Raji (cell line): Measurements from ENCODE around the gene UBE2E3.

ENCODE experiments used
- POLR2A ChIP-seq: IDR thresholded peaks from 2 replicates; pipeline ENCODE4 v1.6.1; 2011; ENCODE audit warnings: low read depth, low read length, control low read depth; ENCODE audit not compliant: insufficient read depth

The UBE2E3 gene

GRCh38 chr2:181046833-181047232, 66.4 kb downstream of the UBE2E3 start:
- no peak for TF ChIP-seq POLR2A

GRCh38 chr2:181047829-181048228, 67.4 kb downstream of the UBE2E3 start:
- no peak for TF ChIP-seq POLR2A

- TF ChIP-seq POLR2A: no peak
Observed at GRCh38 chr2:181051861-181052522, 71.6 kb downstream of the UBE2E3 start.

GRCh38 chr2:181052523-181052891, 72.1 kb downstream of the UBE2E3 start:
- TF ChIP-seq POLR2A: no peak

- no peak for TF ChIP-seq POLR2A
Observed at GRCh38 chr2:181054256-181054655, 73.9 kb downstream of the UBE2E3 start.

GRCh38 chr2:181054843-181055242, 74.4 kb downstream of the UBE2E3 start:
- TF ChIP-seq POLR2A: no peak

GRCh38 chr2:181058378-181059269, 78.2 kb downstream of the UBE2E3 start:
- no peak for TF ChIP-seq POLR2A

- no peak for TF ChIP-seq POLR2A
Observed at GRCh38 chr2:181063696-181064095, 83.3 kb downstream of the UBE2E3 start.

- no peak for TF ChIP-seq POLR2A
Observed at GRCh38 chr2:181065458-181065857, 85.1 kb downstream of the UBE2E3 start.

- no peak for TF ChIP-seq POLR2A
Observed at GRCh38 chr2:181066333-181066732, 85.9 kb downstream of the UBE2E3 start.

- TF ChIP-seq POLR2A: no peak
Observed at GRCh38 chr2:181070119-181070835, 89.9 kb downstream of the UBE2E3 start.

GRCh38 chr2:181070836-181071200, 90.4 kb downstream of the UBE2E3 start:
- no peak for TF ChIP-seq POLR2A

GRCh38 chr2:181072486-181073235, 92.3 kb downstream of the UBE2E3 start:
- TF ChIP-seq POLR2A: no peak

GRCh38 chr2:181073896-181074295, 93.5 kb downstream of the UBE2E3 start:
- no peak for TF ChIP-seq POLR2A

- TF ChIP-seq POLR2A: no peak
Observed at GRCh38 chr2:181074457-181074856, 94.1 kb downstream of the UBE2E3 start.
